A549 treated with dexamethasone at 1 μM for 4 hours (cell line): ENCODE results near the gene GNG14. TPM values are rescaled to one million over a fixed set of nuclear protein-coding genes. Genes with fewer than 3 reads are reported as not detected.

Experiments used
- total RNA-seq: library from RNA; stranded (reverse); fragments of 200-300 nt; extraction: Qiagen RNA extraction; gene quantifications from 5 replicates; pipeline ENCODE4 v1.2.3, GENCODE V29; 2022

The GNG14 gene
- not detected in 5 replicates for total RNA-seq

DNA sequence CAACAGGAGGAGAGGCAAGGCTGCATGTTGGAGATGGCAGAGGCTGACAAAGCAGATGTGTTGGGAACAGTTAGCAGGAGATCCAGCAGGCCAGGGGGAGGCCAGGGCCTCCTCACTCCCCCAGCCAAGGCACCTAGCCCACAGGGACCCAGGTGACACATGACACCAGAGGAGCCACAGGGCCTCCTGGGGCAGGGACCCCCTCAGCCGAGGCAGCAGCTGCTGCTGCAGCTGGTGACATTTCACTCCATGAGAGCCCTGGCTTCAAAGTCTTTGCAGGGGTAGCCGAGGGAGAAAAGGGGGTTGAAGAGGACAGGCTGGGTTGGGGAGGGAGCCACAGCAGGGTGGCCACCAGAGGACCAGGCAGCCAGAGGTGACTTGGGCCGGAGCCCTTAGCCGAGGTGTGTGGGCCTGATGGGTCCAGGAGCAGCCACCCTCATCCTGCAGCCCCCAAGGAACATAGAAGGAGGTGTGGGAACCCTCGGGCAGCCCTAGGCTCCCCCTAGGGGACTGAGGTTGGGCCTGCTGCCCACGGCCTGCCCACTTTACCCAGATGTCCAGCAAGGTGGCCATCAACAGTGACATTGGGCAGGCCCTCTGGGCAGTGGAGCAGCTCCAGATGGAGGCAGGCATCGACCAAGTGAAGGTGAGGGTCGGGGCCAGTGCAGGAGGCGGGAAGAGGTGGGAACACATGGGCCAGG, at the start of gene GNG14:
GNG14 (plus strand) TSS at position 503 of the 701 bp plus-strand sequence; CDS start at position 554, 51 bp downstream.

DNA sequence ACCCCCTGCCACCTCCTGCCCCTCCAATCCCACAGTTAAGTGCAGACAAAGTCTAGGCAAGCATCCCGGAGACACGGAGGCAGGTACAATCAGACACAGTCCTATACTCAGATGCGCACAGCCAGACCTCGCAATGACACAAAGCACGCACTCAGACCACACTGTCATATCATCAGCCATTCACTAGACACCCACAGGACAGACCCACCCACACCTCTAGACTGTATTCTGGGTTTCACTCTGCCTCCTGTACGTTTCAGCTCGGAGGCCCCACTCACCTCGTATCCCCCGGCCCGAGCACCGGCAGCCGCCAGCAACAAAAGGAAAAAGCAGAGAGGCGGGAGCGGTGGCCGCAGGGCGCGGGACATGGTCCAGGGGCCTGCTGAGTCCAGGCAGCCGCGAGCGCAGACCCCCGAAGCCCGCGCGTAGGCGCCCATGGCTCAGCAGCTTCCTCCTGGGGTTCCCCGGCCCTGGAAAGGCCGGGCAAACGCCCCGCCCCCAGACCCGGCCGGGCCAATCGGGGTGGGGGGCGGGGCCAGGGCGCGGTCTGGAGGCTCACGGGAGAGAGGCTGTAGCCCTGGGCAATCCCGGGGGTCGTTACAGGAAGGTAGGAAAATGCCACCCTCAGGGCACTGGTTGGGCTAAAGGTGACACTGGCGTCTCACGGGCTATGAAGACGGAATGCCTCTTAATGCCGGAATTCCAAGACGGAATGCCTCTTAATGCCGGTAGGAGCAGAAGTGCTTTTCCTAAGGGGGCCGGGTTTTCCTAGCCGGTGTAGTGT, 21.3 kb upstream of the GNG14 start, which contains the start of the genes MAN2B1 and WDR83:
MAN2B1 (minus strand) TSS at position 478 of the 784 bp plus-strand sequence; CDS start at position 437, 41 bp downstream.
WDR83 (plus strand) TSS at position 543 of the 784 bp plus-strand sequence. CDS start 2,984 bp downstream, outside the sequence.

DNA sequence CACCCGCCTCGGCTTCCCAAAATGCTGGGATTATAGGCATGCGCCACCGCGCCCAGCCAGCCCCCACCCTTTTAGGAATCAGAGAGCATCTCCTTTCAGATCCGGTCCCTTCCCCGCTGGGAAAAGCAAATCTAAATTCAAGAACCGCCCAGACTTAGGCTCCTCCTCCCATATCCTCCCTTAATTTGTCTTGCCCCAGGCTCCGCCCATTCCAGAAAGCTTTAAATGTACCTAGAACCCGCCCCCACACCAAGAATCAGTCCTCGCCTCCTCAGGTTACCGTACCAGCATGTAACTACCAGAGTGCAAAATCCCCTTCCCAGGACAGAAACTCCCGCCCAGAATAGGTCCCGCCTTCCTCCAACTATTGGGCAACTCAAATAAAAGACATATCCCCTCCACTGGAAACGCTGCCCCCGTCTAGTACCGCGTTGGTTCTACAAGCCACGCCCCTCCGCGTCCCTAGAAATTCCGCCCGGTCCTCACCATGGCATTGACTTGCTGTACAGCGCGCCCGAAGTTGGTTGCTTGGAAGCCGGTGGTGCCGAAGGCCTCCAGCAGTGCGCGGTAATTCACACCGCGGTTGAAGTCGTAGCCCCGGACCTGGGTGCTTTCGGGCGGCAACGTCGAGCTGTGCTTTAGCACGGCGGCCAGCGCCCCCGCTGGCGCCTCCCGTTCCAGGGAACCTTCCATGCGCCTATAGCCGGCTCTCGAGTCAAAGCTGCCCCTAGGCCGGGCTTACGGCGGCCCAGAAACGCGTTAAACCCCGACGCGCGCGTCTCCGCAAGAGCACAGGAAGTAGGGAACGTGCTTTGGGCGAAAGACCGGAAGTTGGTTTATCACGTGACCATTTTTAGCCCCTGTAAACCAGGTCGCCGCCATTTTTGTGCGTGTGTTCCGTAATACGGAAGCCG, 6.5 kb upstream of the GNG14 start, which contains the start of gene DHPS:
DHPS (minus strand) TSS at position 807 of the 914 bp plus-strand sequence; CDS start at position 693, 114 bp downstream.

DNA sequence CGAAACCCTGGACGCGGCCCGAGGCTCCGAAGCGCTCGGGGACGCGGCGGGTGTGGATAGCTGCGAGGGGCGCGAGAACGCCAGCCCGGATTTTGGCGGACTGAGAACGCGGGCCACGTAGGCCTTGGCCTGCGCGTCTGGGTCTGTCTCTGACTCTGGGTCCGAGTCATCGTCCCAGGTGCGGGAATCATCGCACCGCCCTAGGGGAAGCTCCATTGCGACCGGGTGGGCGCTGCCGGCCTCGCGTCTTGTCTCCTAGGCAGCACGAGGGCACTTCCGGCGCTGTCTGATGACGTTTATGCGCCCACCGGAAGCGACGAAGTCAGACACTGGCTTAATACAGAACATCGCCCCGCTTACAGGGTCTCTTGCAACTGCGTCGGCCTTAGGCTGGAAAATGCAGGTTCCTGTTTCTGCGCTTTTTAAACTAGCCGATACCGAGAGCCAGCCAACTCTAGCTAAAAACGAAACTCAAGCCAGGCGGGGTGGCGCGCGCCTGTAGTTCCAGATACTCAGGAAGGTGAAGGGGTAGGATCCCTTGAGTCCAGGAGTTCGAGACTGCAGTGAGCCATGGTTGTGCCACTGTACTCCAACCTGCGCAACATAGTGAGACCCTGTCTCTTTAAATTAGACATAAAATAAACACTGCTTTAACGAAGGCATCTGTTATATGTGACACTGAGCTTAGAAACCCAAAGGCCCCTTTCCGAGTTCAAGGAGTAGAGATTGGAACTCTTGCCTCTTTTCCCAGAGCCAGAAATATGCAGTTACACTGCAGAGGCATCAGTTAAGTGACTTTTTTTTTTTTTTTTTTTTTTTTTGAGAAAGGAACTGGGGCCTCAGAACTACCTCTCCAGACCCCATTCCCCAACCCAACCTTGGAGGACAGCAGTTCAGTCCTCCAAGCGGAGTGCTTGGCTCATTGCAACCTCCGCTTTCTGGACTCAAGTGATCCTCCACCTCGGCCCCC, 8.9 kb downstream of the GNG14 start, which contains the start of gene FBXW9:
FBXW9 (minus strand) TSS at position 266 of the 970 bp plus-strand sequence; CDS start at position 216, 50 bp downstream.

GRCh38 chr19:12723641-12724426, 36.0 kb downstream of the GNG14 start, which contains the start of gene TNPO2:
TSS of gene TNPO2 (minus strand) at chr19:12723932. CDS start at chr19:12720977, 2,955 bp downstream.

GRCh38 chr19:12736995-12737834, 49.4 kb downstream of the GNG14 start, which contains the start of gene GET3:
TSS of gene GET3 (plus strand) at chr19:12737497. CDS start at chr19:12737506, 9 bp downstream.

Other genes starting within 250 kb of the GNG14 start
- gene ZNF443, start 247.0 kb upstream of the GNG14 start, total RNA-seq, result 0.79 to 1.3 TPM (median 1.1 TPM) in 5 replicates
- 0.02 TPM in 1 of 5 replicates, not detected in the others for gene ZNF709, start 203.2 kb upstream of the GNG14 start, total RNA-seq
- gene ZNF564, start 136.5 kb upstream of the GNG14 start, total RNA-seq, result 1.6 to 2.0 TPM (median 1.8 TPM) in 5 replicates
- 0.65 to 1.1 TPM (median 0.98 TPM) in 5 replicates for gene ZNF490, start 77.2 kb upstream of the GNG14 start, total RNA-seq
- gene ZNF791, start 77.1 kb upstream of the GNG14 start, total RNA-seq, result 4.9 to 7.1 TPM (median 5.5 TPM) in 5 replicates
- 13.7 to 25.0 TPM (median 23.7 TPM) in 5 replicates for gene MAN2B1, start 21.3 kb upstream of the GNG14 start, total RNA-seq
- gene WDR83, start 21.2 kb upstream of the GNG14 start, total RNA-seq, result 8.3 to 9.7 TPM (median 9.3 TPM) in 5 replicates
- 36.5 to 47.0 TPM (median 44.5 TPM) in 5 replicates for gene DHPS, start 6.1 kb upstream of the GNG14 start, total RNA-seq
- gene FBXW9, start 8.6 kb downstream of the GNG14 start, total RNA-seq, result 9.2 to 12.1 TPM (median 10.9 TPM) in 5 replicates
- 23.9 to 33.4 TPM (median 31.7 TPM) in 5 replicates for gene TNPO2, start 35.9 kb downstream of the GNG14 start, total RNA-seq
- 165 to 236 TPM (median 222 TPM) in 5 replicates for gene TRIR, start 46.7 kb downstream of the GNG14 start, total RNA-seq
- gene GET3, start 49.5 kb downstream of the GNG14 start, total RNA-seq, result 77.5 to 102 TPM (median 93.7 TPM) in 5 replicates
- gene BEST2, start 63.8 kb downstream of the GNG14 start, total RNA-seq, result 2.1 to 4.3 TPM (median 3.0 TPM) in 5 replicates
- gene HOOK2, start 87.6 kb downstream of the GNG14 start, total RNA-seq, result 7.3 to 12.1 TPM (median 10.7 TPM) in 5 replicates
- 121 to 230 TPM (median 188 TPM) in 5 replicates for gene JUNB, start 103.5 kb downstream of the GNG14 start, total RNA-seq
- gene PRDX2, start 113.8 kb downstream of the GNG14 start, total RNA-seq, result 0.26 to 0.73 TPM (median 0.53 TPM) in 5 replicates
- 3.8 to 12.3 TPM (median 7.3 TPM) in 4 of 5 replicates, not detected in the other for gene THSD8, start 114.1 kb downstream of the GNG14 start, total RNA-seq
- 40.0 to 50.4 TPM (median 46.5 TPM) in 5 replicates for gene RNASEH2A, start 118.6 kb downstream of the GNG14 start, total RNA-seq
- 0.18 to 0.35 TPM (median 0.26 TPM) in 4 of 5 replicates, not detected in the other for gene RTBDN, start 146.6 kb downstream of the GNG14 start, total RNA-seq
- 0.92 to 2.2 TPM (median 1.7 TPM) in 5 replicates for gene MAST1, start 150.5 kb downstream of the GNG14 start, total RNA-seq
- gene DNASE2, start 193.5 kb downstream of the GNG14 start, total RNA-seq, result 24.6 to 30.2 TPM (median 28.0 TPM) in 5 replicates
- gene KLF1, start 199.2 kb downstream of the GNG14 start, total RNA-seq, result 0.11 TPM in 1 of 5 replicates, not detected in the others
- gene GCDH, start 203.2 kb downstream of the GNG14 start, total RNA-seq, result 8.4 to 9.6 TPM (median 8.5 TPM) in 5 replicates
- 0.16 to 0.58 TPM (median 0.38 TPM) in 5 replicates for gene SYCE2, start 231.3 kb downstream of the GNG14 start, total RNA-seq
- 55.7 to 78.4 TPM (median 73.9 TPM) in 5 replicates for gene FARSA, start 245.7 kb downstream of the GNG14 start, total RNA-seq